Stimulated activated CD4-positive, alpha-beta T cell treated with anti-CD3 and anti-CD28 coated beads, TNF-alpha, amount 100 ng/mL, for 1 hour (primary cell): ENCODE results near the gene MYH9.

Experiments
- DNase-seq, 3 donors: peaks; one replicate each; pipeline ENCODE4 v3.0.0-alpha.2; 2020; ENCODE audit warnings: low read depth in 3 of 3, low spot score in 1 of 3

MYH9 gene

GRCh38 chr22:36332623-36333332 is 55.0 kb downstream of the MYH9 start:
- no peak for DNase-seq

GRCh38 chr22:36331912-36332622 is 55.7 kb downstream of the MYH9 start:
- no peak for DNase-seq

- DNase-seq = peak in 2 of 3 donors; percentile 64 to 67
Measured at GRCh38 chr22:36331306-36331911, 56.4 kb downstream of the MYH9 start.

- DNase-seq = no peak
Measured at GRCh38 chr22:36330655-36331305, 57.0 kb downstream of the MYH9 start.

GRCh38 chr22:36330127-36330526 is 57.6 kb downstream of the MYH9 start:
- DNase-seq = no peak

GRCh38 chr22:36329254-36330078 is 58.3 kb downstream of the MYH9 start:
- DNase-seq = peak; percentile 63 to 74 (median 65)

- DNase-seq = no peak
Measured at GRCh38 chr22:36328635-36329253, 59.0 kb downstream of the MYH9 start.

GRCh38 chr22:36327922-36328551 is 59.7 kb downstream of the MYH9 start:
- DNase-seq = no peak

GRCh38 chr22:36326178-36327161 is 61.3 kb downstream of the MYH9 start:
- no peak for DNase-seq

GRCh38 chr22:36325154-36326031 is 62.4 kb downstream of the MYH9 start:
- DNase-seq = no peak

- DNase-seq = no peak
Measured at GRCh38 chr22:36324414-36324813, 63.4 kb downstream of the MYH9 start.

- no peak for DNase-seq
Measured at GRCh38 chr22:36323855-36324331, 63.9 kb downstream of the MYH9 start.

- DNase-seq = no peak
Measured at GRCh38 chr22:36323182-36323854, 64.4 kb downstream of the MYH9 start.

- no peak for DNase-seq
Measured at GRCh38 chr22:36322602-36322915, 65.2 kb downstream of the MYH9 start.

GRCh38 chr22:36321797-36322601 is 65.8 kb downstream of the MYH9 start:
- DNase-seq = no peak

GRCh38 chr22:36320553-36320952 is 67.2 kb downstream of the MYH9 start:
- no peak for DNase-seq
